Amygdala (tissue), 56 donors: ENCODE data around the gene TACC3.

Source experiments
- DNase-seq, 56 donors: peaks; one replicate each; lab custom pipeline; 2025; lab: John Stamatoyannopoulos, UW

TACC3 gene

DNA sequence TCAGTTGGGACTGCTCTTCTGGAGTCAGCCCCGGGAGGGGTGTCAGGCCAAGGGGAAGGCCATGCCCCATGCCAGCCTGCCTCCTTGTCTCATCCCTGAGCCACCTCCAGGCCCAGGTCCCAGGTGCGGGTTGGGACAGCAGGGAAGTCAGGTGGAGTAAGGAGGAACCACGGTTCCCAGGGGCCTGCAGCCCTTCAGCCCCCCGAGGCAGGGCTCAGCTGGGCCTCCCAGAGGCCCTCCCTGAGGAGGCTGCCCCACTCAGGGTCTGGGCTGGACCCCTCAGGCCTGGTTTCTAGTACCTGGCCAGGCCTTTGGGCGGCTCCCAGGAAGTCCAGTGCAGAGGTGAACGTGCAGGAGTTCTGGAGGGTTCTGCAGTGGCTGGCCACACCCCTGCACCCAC is 48.4 kb downstream of the TACC3 start:
- no peak for DNase-seq

DNA sequence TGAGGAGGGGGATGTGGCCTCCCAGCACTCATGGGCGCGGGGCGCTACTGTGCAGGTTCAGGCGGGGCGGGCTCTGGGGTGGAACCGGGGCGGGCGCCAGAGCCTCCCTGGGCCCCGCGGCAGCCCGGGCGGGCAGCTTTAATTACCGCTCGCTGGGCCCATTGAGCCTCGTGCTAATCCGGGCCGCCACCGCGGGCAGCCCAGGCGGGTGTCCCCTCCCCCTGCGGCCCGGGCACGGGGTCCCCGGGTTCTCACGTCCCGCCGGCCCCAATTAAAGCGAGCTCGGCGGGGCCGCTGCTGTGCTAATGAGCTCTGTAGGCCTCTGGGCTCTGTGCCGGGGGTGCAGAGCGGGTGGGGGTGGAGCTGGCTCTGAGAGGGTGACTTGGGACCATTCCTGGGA is 48.9 kb downstream of the TACC3 start:
- DNase-seq, result peak in 30 of 56 donors; percentile 16 to 80 (median 53)

DNA sequence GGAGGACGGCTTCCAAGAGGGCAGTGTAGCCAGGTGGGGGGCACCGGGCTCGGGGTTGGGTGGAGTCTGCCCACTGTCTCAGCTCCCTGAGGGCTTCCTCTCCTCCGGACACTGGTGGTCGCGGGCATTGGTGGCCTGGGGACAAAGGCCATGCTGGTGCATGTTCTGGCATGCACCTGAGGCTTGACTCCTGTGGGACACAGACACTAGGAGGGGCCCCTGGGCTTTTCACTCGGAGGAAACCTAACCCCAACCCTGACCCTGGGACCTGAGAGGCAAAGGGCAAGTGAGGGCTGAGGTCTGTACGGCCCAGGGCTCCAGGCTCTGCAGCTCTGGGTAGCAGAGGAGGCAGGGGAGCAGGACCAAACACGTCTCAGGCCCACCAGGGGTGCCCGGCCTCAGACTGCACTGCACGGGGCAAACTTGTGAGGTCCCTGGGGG is 49.5 kb downstream of the TACC3 start:
- DNase-seq, result no peak

DNA sequence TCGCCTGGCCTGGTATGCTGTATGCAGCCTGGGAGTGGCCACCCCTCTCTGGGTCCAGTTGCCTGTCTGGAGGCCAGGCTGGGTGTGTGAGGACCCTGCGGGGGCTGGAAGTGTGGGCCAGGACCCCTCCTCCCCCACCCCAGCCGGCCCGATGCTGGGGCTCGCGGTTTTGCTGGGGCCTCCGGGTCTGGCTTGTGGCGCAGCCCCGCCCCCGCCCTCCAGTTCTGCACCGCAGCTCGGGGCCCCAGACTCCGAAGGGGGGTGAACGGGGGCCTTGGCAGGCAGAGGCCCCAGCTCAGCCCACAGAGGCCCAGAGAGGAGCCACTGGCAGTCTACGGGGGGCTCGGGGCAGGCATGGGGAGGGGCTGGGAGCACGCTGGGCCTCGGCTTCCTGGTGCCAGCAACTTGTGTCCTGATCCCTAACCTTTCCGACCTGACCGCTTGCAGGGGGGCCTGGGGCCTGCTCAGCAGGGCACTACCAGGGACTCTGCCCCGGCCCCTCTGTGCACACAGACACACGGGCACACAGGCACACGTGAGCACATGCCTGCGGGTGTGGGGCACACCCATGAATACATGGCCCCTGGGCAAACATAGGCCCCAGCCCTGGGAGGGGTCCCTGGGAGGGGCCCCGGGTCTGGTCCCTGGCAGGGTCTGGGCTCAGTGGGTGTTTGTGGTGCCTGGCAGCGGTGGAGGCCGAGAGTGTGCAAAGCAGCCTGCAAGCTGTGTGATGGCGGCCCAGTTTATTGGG is 50.4 kb downstream of the TACC3 start:
- no peak for DNase-seq

DNA sequence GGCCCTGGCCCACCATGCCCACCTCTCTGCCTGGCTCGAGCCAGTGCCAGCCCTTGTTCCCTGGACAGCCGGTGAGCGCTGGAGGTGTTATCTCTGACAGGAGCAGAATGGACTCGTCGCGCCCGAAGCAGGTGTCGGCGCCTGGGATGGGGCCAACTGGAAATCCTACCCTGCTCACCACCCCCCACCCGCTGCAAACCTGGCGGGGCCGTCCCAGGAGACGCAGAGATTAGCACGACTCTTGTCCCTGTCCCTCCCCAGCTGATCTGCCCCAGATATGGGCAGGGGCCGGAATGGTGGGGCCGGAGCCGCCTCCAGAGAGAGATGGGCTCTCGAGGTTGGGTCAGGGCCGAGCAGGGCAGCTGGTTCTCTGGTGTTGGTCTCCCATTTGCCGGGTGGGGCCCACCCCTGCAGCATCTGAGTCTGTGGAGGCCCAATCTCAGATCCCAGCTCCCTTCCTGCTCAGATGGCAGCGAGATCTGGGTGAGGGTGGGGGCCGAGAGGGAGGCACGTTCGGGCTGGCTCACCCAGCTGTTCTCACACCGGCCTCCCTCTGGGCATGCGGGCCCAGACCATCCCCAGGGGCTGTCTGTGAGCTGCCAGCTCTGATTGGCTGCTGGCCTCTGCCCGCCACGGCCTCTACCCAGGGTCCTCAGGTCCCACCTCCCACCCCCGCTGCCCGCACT is 51.7 kb downstream of the TACC3 start:
- no peak for DNase-seq

DNA sequence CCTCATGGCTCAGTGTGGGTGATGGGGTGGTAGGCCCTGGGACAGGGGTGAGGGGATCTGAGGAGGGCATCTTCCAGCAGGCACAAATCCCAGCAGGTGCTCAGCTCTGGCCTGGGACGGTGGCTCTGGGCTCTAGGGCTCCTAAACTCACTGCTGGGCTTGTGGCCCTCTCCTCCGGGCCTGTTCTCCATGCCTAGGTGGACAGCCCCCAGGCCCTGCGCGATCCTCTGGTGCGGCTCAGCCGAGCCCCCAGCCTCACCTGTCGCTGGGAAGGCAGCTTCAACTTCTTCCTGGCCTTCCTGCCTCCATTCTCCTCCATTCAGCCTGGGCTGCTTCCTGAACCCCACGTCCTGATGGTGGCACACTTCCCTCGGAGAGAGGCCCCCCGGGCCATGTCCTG is 52.4 kb downstream of the TACC3 start:
- no peak for DNase-seq

DNA sequence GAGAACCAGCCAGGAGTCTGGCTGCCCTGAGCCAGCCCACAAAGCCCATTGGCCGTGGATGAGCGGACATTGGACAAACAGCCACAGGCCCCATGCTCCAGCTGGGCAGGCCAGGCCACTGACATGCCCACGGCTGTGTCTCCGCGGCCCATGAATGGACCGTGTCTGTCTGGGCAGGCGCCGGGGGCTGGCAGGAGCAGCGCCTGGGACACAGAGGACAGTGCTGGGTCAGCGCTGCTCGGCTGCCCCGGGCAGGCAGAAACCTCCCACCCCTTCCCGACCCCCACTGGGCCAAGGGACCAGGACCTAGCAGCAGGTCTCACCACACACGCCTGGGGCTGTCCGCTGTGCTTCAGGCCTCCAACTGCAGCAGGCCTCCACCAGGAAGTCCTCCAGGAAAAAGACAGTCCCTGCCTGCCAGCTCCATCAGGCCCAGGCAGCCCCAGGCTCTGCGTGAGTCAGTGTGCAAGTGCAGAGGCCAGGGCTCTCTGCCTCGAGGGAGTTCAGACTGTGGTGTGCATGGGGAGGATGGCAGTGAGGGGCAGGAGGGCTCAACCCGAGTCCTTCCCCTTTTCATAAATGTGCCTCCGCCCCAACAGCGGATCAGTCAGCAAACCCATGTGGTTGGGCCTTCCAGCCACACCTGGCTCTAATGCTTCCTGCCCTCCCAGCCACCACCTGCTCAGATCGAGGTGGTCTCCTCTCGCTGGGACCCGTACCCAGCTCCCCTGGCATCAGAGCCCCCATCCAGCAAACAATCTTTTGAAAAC is 54.6 kb downstream of the TACC3 start:
- peak in 52 of 56 donors; percentile 15 to 90 (median 66) for DNase-seq

DNA sequence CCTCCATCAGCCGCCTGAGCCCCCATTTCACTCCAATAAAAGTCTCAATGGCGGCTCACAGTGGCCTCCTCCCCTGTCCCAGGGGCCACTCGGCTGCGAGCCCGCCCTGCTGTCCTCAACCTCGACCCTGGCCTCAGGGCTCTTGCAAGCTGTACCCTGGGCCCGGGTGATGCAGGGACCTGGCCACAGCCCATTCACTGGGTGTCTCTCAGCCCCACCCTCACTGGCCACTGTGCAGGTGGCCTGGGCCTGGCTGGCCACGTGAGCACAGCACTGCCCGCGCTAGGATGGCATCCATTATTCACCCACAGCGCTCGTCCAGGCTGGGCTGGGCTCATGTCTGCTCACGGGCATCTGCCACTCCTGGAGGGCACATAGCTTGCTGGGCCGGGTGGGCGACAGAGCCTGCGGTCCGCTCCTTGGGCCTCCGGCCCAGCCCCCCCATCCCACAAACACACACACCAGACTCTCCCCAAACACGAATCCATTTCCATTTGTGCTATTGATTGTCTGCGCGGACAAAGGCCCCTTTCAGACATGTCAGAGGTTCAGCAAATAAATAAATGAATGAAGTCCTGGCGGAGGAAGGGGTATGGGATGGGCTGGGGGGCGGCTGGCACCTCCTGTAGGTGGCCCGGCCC is 55.3 kb downstream of the TACC3 start:
- DNase-seq, result peak in 13 of 56 donors; percentile 11 to 45 (median 27)

DNA sequence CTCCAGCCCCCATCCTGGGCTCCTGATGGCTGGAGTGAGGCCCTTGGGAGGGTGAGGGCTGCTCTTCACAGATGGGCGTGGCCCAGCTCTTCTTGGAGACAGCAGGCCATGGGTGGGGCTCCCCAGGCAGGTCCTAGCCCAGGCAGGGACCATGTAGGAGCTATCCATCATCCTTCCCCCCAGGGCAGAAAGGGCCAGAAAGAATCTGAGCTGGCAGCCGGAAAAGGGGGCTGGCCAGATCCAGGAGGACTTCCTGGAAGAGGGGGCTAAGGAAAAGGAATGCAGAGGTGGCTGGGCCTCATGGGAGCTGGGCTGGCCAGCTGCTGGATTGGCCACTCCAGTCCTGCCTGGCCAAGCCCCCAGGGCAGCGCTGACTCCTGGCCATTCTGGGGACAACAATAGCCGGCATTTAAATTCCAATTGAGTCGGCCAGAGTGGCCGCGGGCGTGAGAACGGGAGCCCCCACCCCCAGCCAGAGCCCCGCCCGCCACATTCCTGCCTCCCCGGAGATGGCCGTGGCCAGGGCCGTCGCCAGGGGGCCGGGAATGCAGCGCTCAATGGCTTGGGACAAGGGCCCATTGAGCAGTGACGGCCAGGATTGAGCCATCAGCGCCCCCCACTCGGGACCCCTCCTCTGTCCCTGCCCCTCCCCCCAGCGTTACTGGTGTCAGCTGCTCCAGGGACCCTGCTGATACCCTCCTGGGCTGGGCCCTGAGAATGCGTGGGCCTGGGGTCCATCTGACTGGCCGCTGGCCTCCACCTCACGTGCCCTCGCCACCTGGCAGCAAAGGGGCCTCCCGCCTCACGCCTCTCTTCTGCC is 56.7 kb downstream of the TACC3 start:
- peak in 39 of 56 donors; percentile 11 to 79 (median 53) for DNase-seq

DNA sequence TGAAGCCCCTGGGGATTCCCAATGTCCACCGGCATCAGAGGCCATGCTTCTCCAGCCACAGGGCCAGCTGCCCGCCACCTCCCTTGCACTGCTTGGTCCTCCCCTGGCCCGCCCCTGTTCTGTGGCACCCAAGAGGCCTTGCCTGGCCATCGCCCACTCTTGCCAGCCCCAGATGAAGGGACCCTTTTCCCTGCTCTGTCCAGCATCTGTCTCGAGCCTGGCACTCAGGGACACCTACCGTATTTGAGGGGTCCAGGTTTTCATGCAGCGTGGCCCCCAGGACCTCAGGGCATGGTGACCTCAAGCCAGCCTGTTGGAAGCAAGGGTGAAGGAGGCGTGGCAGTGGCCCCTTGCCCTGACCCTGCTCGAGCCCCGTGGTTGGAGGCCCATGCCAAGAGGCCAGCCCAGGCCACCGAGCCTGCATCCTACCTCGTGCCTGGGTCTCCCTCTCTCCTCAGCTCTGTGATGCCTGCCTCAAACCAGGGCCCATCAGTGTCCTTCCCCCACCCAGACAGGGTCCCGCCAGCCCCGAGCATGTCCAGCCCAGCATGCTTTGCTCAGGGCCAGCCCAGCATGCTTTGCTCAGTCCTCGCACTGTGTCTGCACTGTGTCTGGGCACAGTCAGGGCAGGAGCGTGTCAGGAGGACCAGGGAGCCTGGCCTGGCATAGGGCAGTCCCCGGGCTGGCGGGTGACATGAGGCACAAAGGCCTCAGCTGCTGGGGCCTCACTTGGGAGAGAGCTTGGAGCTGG is 57.5 kb downstream of the TACC3 start:
- DNase-seq, result peak in 3 of 56 donors; percentile 22 to 31 (median 23)

DNA sequence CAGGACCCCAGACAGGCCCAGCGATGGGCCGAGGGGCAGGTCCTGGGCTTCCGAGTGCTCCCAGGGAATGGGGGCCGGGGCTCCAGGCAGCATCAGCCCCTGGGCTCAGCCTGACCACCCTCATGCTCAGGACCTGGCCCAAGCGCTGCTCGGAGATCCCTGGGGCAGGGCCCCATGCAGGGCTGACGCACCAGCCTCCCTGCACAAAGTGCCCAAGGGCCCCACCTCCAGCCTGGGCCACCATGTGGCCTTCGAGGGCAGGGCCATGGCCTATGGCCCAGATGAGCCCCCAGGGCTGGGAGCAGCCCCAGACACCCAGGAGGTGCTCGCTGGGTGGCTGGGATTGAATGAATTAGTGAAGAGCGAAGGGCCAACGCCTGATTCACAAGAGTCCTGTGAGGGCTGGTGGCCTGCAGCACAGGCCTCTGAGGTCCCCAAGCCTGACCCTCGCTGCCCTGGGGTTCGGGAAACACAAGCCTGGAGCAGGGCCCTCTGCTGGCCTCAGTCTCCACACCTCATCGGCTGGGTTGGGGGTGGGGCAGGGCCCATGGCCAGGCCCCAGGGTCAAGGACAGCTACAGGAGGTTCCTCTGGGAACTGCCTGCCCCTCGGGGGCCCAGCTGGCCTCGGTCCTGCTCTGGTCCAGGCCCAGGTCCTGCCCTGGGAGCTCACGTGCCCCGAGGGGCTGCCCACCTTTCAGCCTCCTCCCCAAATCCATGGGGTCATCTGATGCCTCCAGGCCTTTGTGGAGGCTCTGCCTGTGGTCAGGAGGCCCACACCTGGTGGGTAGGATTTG is 58.5 kb downstream of the TACC3 start:
- peak in 4 of 56 donors; percentile 25 to 41 (median 36) for DNase-seq

DNA sequence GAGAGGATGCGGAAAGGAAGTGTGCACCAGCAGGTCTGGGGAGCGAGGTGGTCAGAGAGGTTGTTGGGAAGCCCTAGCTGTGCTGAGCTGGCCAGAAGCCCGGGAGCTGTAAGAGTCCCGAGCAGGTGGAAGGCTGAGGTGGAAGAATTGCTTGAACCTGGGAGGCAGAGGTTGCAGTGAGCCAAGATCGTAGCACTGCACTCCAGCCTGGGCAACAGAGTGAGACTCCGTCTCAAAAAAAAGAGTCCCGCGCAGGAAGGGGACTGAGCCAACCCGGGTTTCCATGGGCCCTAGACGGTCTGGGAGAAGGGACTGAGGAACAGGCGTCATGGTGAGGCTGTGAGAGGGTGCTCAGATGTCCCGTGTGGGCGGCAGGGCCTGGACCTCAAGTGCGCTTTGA is 59.1 kb downstream of the TACC3 start:
- DNase-seq, result no peak

DNA sequence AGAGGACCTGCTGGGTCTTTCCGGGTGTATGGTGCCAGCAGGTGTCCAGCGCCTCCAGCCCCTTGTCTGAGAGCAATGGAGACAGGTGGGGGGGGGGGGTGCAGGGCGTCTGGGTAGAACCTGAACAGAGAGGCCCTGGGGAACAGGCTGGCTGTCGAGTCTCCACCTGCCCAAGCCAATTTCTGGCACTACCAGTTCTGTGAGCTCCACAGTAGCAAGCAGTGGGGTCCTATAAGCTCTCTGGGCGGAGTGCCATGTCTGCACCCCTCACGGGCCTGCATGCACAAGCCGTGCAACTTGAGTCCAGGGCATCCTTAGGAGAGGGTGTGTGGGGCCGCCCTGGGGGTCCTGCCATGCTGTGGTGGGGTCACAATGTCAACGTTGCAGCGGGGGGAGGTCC is 61.7 kb downstream of the TACC3 start:
- no peak for DNase-seq

DNA sequence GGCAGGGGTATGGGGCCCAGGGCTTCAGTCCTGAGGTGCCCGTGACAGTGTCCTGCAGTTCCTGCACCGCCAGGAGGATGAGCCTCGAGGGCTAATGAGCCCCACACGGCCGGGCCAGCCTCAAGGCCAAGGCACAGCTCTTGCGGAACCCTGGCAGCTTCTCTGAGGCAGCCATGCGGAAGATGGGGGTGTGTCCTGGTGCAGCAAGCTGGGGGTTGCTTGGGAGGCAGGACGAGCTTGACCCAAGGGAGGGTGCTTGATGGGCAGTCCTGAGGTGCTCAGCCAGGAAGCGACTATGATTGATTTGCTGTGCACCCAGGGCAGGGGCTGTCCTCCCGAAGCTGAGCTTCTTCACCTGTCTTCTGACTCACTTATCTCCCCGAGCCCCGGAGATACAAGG is 62.6 kb downstream of the TACC3 start:
- peak in 3 of 56 donors; percentile 24 to 26 (median 24) for DNase-seq

DNA sequence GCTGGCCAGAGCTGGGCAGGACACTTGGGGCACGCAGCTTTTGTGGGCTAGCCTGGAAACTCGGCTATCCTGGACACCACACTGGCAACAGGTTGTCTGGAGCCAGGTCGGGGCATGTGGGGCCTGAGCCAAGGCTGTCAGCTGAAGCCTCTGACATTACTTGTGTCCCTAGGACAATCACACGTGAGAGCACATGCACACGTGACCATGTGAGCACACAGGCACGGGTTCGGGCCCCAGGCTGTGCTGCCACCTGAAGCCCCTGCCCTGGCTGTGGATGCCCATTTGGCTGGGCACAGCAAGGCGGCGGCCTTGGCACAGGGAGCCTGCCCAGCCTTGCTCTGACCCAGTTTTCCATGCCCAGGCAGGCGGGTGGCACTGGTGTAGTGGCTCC is 63.1 kb downstream of the TACC3 start:
- peak in 12 of 56 donors; percentile 21 to 64 (median 43) for DNase-seq

DNA sequence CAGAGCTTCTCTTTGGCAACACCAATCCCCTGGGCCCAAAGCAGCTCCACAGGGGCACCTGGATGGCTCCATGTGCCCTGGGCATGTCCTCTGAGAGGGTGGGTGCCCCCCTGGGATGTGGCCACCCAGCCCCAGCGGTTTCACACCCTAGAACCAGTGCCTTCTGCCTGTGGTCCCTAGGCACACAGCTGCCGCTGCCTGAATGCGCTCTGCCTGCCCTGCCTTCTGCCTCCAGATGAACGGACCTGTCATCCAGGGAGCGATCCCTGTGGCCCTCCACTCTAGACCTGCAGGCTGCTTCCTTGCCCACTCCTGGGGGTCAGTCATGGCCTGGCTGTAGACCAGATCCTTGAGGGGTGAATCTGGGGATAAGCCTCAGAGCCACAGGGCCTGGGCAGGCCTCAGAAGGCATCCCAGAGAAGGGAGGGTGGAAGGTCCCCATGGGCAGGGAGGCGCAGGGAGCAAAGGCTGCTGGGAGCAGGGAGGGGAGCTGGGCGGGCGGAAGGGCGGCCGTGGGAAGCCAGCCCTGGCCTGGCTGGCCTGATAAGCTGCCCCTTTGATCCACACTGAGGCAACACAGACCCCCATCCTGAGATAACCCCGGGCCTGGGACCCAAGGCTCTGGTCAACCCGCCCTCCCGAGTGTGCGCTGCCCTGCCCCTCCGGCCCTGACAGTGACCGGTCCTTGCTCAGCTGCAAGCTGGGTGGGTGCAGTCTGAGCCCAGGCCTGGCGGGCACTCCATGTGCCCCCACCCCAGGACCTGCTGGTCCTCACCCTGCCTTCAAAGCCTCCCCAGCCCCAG is 63.7 kb downstream of the TACC3 start:
- DNase-seq, result peak in 4 of 56 donors; percentile 14 to 37 (median 27)

DNA sequence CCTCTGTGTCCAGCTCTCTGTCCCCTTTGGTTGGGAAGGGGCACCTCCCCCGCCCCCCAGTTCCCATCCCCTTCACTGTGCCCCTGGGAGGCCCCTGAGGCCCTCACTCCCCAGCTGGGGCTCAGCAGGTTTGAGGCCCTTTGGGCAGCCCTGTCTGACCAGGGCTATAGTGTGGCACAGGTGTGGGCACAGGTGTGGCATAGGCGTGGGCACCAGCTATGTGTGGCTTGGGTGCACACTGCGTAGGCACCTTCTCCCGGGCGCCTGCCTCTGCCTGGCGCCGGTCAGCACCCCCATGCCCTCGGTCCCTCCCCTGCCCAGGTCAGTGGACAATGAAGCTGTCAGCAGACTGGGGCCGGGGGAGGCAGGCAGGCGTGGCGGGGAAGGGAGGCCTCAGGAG is 64.3 kb downstream of the TACC3 start:
- DNase-seq, result no peak
